RPMI8226 (cell line): Measurements from ENCODE around the gene IDS.
"Not testable (repeated sequence)": the region's sequence is repeated elsewhere in the genome, so short reads cannot be mapped to it uniquely, and the experiment has no call there.

Experiments used
- DNase-seq: peaks from one replicate; pipeline ENCODE4 v3.0.0-alpha.2; 2015

IDS gene

GRCh38 chrX:149504915-149505651, at the start of gene IDS:
IDS (minus strand) TSS chrX:149505306; CDS start chrX:149505137, 169 bp downstream.
- DNase-seq: peak; percentile 94

DNA sequence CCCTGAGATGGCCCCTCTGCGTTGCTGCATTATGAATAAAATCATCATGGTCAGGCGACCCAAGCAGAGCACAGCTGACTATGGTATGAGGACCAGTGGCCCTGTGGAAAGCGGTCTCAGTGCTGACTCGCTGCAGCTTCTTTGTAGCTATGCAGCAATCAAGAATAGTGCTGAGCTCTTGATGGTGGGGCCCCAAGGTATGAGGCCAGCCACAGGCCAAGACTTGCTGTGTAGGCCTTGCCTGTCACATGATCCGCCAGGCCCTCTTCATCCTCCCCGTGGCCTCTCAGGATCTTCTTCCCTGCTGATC, 46.8 kb upstream of the IDS start:
- DNase-seq: not testable (repeated sequence)

- DNase-seq: not testable (repeated sequence)
Observed at GRCh38 chrX:149551245-149551938, 46.3 kb upstream of the IDS start.

- DNase-seq: not testable (repeated sequence)
Observed at GRCh38 chrX:149550454-149550853, 45.3 kb upstream of the IDS start.

DNA sequence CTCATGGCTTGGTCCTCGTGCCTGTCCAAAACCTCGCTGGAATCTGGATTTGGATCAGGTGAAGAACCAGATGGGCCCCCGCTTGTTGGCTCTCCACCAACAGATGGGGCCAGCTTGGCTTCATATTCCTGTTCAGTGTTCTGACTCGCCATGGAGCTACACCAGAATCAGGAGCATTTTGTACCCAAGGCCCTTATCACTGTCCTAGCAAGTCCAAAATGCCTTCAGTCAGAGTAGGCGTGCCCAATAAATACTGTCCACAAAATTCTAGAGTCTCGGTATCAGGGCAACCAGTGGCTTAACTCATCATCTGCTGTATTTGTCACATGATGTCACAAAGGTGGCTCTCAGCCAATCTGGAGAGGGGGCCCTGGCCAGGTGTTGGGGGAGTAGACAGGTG, 44.6 kb upstream of the IDS start, which contains the start of gene HSFX3:
Gene HSFX3 (minus strand): TSS at position 224 of the 400 bp plus-strand sequence. CDS start 72 bp downstream, at position 152.
- not testable (repeated sequence) for DNase-seq

- not testable (repeated sequence) for DNase-seq
Observed at GRCh38 chrX:149547782-149548181, 42.7 kb upstream of the IDS start.

DNA sequence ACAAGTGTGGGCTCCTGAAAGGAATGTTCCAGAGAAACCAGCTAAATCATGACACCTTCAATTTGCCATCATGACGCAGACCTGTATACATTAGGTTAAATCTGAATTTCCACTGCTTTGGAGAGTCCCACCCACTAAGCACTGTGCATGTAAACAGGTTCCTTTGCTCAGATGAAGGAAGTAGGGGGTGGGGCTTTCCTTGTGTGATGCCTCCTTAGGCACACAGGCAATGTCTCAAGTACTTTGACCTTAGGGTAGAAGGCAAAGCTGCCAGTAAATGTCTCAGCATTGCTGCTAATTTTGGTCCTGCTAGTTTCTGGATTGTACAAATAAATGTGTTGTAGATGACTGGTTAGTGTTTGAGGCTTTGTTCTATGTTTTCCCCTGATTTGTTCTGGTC, 41.9 kb upstream of the IDS start:
- not testable (repeated sequence) for DNase-seq

DNA sequence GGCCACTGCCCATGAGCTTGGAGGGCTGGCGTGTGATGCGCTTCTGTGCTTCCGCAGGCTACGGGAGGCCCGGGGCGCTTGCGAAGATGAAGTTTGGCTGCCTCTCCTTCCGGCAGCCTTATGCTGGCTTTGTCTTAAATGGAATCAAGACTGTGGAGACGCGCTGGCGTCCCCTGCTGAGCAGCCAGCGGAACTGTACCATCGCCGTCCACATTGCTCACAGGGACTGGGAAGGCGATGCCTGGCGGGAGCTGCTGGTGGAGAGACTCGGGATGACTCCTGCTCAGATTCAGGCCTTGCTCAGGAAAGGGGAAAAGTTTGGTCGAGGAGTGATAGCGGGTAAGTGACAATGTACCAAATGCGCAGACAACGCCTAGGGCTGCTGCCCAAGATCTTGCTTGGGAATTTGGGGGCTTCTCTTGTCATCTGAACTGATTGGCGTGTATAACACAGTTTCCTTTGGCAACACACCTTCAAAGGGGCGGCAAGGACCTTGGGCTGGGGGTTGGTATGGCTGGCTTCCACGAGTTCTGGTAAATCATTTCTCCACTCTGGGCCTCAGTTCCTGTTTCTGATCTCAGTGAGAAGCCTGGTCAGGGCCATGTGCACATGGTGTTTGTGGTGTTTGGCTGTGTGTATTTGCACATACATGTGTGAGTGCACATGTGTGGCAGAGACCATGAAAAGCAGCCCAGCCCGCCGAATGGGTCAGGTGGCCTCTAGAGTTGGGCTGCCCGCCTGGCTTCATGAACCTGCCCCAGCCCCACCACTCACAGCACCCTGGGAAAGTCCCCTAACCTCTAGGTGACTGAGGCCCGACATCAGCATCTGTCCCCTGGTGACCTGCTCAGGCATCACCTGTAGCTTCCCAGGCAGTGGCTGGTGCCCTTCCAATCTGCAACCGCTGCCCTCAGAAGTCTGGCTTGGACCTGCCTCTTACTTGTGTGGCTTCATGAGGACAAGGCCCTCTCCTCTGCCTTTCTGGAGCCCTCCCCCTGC, 40.7 kb upstream of the IDS start:
- DNase-seq: not testable (repeated sequence)

DNA sequence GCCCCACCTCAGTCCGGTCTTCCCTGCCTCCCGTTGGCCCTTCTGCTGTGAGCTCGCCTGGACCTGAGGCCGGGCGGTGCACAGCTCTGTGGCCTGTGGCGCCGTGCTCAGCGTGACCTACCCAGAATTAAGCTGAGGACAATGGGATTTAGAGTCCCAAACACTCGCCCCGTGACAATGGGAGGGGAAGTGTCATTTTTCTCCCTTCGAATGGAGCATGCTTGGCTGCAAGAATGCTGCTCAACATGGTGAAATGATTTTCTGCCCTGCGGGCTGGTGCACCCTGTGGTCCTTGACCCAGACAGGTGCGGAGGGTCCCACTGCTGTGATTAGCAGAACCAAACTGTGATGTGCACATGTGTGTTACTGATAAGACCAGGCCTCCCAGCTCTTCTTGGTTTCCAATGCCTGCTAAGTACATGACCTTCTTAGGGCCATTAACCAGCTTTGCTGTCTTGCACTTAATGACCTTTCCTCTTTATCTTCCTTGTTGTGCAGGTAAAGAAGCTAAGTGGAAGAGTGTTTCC, 36.5 kb upstream of the IDS start:
- peak; percentile 2 for DNase-seq

GRCh38 chrX:149540621-149541520, 35.8 kb upstream of the IDS start, which contains the start of gene EOLA1:
EOLA1 (plus strand) TSS chrX:149541012; CDS start chrX:149545631, 4,619 bp downstream.
- peak; percentile 98 for DNase-seq

- peak; percentile 92 for DNase-seq
Observed at GRCh38 chrX:149540131-149540620, 35.1 kb upstream of the IDS start.

- peak; percentile 92 for DNase-seq
Observed at GRCh38 chrX:149539283-149540130, 34.4 kb upstream of the IDS start.

DNA sequence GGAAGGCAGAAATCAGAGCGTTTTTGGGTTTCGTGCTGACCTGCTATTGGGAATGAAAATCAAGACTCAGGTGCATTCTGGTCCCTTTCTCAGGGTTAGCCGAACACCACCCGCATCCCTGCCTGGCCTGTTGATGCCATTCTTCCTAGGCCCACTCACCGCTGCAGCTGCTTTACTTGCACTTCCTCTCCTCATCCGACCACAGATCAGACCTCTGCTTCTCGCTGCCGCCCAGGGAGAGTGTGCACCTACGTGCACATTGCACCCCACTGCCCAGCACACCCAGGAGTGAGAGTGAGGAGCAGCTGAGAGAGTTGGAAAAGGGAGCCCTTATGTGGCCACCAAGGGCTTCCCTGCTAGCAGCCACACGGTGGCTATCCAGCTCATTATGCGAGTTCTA, 32.4 kb upstream of the IDS start:
- not testable (repeated sequence) for DNase-seq

- not testable (repeated sequence) for DNase-seq
Observed at GRCh38 chrX:149534926-149535602, 30.0 kb upstream of the IDS start.

DNA sequence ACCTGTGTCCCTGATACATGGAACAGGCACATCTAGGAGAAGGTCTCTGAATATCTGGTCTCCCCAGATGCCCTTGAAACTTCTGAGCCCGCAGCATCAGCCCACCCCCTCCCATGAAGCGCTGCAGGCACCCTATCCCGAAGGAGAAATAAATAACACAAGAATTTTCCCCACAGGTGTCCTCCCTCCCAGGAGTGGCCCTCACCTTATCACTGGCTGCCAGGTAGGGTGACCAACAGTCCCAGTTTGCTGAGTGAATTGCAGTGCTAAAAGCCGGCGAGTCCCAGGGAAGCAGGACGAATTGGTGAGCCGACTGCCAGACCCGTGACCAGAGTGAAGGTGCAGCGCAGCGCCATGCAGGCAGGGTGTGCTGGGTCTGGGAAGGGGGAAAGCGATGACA, 28.9 kb upstream of the IDS start:
- not testable (repeated sequence) for DNase-seq

DNA sequence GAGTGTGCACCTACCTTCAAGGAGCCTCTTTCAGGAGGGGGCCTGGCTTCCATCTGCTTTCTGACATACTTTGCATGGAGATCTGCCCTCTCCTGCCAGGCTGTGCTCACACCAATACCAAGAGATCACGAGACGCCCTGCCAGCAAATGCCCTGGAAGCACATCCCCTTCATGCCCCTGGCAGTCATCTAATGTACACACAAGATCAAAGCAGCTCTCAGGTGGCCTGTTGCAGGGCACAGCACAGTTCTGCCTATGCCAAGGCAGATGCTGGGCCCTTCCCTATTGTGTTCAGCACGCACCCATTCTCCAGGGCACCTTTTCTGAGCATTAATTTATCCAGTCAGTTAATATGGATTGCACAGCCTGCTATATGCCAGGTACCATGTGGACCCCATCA, 27.8 kb upstream of the IDS start:
- DNase-seq: not testable (repeated sequence)

GRCh38 chrX:149531599-149531998, 26.5 kb upstream of the IDS start:
- peak; percentile 12 for DNase-seq

- no peak for DNase-seq
Observed at GRCh38 chrX:149528381-149528780, 23.3 kb upstream of the IDS start.

- peak; percentile 44 for DNase-seq
Observed at GRCh38 chrX:149527705-149528104, 22.6 kb upstream of the IDS start.
